IPS-NIHi11 (cell line): ENCODE data around the gene CTXND2.

Experiments
- DNase-seq: peaks from one replicate; pipeline ENCODE4 v3.0.0; 2012; ENCODE audit warnings: mixed read lengths, low spot score

CTXND2 gene

DNA sequence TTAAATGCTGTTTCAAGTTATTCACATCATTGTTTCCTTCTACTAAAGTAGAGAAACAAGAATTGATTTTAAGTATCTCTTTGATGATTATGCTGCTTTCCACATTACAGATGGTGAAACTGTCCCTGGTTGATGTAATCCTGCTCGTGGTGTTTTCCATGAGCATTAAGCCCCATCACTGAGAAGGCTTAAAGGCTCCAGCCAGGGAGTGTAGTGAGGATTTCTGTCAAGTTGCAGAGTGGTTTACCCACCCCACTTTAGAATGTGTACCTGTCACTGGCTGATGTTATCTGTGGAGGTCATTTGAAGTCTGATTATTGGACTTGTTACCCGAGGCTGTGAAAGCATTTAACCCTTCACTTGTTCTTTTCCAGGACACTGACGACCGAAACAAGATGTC is 74.8 kb downstream of the CTXND2 start:
- DNase-seq, result no peak
